Sigmoid colon (tissue), 4 donors: ENCODE measurements around the gene KCTD15.

Experiments
- CTCF ChIP-seq, 4 experiments: fragments of 450-650 bp in 3 of 4; fragments of 200-600 bp in 1 of 4; IDR thresholded peaks; one replicate each; pipeline ENCODE4 v1.5.1; 2016 to 2019; ENCODE audit warnings: antibody characterized with exemption in 4 of 4, mild to moderate bottlenecking in 3 of 4, moderate library complexity in 2 of 4
- EP300 ChIP-seq, 4 donors: sonication (generic); formaldehyde crosslinking; IDR thresholded peaks; one replicate each; pipeline ENCODE4 v1.6.1; 2017; ENCODE audit warnings: antibody characterized with exemption in 4 of 4
- POLR2A ChIP-seq, 2 donors: fragments of 450-650 bp; IDR thresholded peaks; one replicate each; pipeline ENCODE4 v1.6.1; 2016; ENCODE audit warnings: antibody characterized with exemption in 2 of 2, mild to moderate bottlenecking in 2 of 2, moderate library complexity in 2 of 2

- TF ChIP-seq CTCF (IDR thresholded peaks at IDR 0.05) (no peak), POLR2A (IDR thresholded peaks at IDR 0.05) (no peak), EP300 (IDR thresholded peaks at IDR 0.05) (no peak)
These were observed 22.7 kb upstream of the KCTD15 start for GRCh38 chr19:33773704-33774624.
